Measurements from ENCODE around the gene PPP6C.
"Not testable (repeated sequence)": the region's sequence is repeated elsewhere in the genome, so short reads cannot be mapped to it uniquely, and the experiment has no call there.

PPP6C gene

DNA sequence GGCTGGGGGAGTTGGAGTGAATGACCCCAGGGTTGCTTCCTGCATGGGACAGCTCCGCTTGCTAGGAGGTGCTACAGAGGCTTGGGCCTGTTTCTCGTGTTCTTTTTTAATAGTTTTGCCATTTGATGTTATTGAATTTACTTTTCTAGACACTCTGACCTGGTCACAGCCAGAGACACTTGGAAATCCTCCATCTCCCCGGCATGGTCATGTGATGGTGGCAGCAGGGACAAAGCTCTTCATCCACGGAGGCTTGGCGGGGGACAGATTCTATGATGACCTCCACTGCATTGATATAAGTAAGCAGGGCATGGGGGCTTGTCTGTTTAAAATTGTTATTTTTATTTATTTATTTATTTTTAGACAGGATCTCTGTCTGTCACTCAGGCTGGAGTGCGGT, 38.2 kb upstream of the PPP6C start:
- in situ Hi-C loops (cut with MboI; ENCODE audit: low pct_unique_long_range_greater_than_20kb, low sequenced_read_pairs, unreplicated experiment) = no loop called here
- TF ChIP-seq, protein P1, sequence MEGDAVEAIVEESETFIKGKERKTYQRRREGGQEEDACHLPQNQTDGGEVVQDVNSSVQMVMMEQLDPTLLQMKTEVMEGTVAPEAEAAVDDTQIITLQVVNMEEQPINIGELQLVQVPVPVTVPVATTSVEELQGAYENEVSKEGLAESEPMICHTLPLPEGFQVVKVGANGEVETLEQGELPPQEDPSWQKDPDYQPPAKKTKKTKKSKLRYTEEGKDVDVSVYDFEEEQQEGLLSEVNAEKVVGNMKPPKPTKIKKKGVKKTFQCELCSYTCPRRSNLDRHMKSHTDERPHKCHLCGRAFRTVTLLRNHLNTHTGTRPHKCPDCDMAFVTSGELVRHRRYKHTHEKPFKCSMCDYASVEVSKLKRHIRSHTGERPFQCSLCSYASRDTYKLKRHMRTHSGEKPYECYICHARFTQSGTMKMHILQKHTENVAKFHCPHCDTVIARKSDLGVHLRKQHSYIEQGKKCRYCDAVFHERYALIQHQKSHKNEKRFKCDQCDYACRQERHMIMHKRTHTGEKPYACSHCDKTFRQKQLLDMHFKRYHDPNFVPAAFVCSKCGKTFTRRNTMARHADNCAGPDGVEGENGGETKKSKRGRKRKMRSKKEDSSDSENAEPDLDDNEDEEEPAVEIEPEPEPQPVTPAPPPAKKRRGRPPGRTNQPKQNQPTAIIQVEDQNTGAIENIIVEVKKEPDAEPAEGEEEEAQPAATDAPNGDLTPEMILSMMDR (IDR thresholded peaks at IDR 0.05; ENCODE audit: extremely low read depth, insufficient read depth, missing control alignments) = no peak
- DNase-seq (ENCODE audit: low spot score) = no peak

DNA sequence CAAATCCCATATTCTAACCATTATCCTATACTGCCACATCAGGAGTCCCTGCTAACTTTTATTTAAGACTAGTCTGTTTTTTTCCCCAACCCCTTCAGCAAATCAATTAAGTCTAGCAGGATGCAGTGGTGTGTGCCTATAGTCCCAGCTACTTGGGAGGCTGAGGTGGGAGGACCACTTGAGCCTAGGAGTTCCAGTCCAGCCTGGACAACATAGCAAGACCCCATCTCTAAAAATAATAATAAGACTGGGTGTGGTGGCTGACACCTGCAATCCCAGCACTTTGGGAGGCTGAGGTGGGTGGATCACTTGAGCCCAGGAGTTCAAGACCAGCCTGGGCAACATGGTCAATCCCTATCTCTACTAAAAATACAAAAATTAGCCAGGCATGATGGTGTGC, 35.3 kb upstream of the PPP6C start:
- in situ Hi-C loops (cut with MboI; ENCODE audit: low pct_unique_long_range_greater_than_20kb, low sequenced_read_pairs, unreplicated experiment); DNase-seq (ENCODE audit: low spot score): not testable (repeated sequence)

DNA sequence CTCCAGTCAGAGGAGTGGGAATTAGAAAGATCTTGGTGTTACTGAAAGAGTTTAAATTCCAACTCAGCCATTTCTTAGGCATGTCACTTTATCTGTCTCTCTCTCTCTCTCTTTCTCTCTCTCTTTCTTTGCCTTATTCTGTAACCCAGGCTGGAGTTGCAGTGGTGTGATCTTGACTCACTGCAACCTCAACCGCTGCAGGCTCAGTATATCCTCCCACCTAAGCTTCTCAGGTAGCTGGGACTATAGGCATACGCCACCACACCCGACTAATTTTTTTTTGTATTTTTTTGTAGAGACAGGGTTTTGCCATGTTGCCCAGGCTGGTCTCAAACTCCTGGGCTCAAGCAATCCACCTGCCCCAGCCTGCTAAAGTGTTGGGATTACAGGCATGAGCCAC, 29.0 kb upstream of the PPP6C start:
- TF ChIP-seq, protein P1 (IDR thresholded peaks at IDR 0.05; ENCODE audit: extremely low read depth, insufficient read depth, missing control alignments) = no peak
- in situ Hi-C loops (cut with MboI; ENCODE audit: low pct_unique_long_range_greater_than_20kb, low sequenced_read_pairs, unreplicated experiment) = no loop called here
- DNase-seq (ENCODE audit: low spot score) = no peak

DNA sequence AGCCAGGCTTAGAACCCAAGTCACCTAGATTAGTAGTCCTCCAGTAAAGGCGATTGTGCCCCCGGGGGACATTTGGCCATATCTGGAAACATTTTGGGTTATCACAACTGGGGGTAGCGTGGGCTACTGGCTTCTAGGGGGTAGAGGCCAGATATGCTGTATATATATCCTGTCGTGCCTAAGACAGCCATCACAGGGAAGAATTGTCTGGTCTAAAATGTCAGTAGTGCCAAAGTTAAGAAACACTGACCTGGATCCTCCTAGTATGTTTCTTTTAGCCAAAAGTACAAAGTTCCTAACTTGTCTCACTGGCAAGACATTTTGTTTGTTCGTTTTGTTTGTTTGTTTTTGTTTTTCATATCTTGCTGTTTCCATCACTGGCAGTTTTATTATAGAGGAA, 24.6 kb upstream of the PPP6C start:
- in situ Hi-C loops (cut with MboI; ENCODE audit: low pct_unique_long_range_greater_than_20kb, low sequenced_read_pairs, unreplicated experiment) = no loop called here
- no peak for DNase-seq (ENCODE audit: low spot score)
- TF ChIP-seq, protein P1 (IDR thresholded peaks at IDR 0.05; ENCODE audit: extremely low read depth, insufficient read depth, missing control alignments) = no peak

DNA sequence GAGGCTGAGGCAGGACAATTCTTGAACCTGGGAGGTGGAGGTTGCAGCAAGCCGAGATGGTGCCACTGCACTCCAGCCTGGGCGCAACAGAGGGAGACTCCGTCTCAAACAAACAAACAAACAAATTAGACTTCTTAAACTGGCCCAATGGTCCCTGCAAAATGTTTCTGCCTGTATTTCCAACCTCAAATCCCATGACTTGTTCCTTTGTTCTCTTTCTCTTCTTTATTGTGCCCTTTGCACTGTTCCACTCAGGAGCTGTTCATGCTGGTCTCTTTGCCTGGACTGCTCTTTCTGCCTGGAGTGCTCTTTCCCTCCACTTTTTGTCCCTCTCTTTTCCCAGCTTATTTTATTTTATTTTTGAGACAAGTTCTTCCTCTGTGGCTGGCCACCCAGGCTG, 14.9 kb upstream of the PPP6C start:
- TF ChIP-seq, protein P1 (IDR thresholded peaks at IDR 0.05; ENCODE audit: extremely low read depth, insufficient read depth, missing control alignments) = no peak
- in situ Hi-C loops (cut with MboI; ENCODE audit: low pct_unique_long_range_greater_than_20kb, low sequenced_read_pairs, unreplicated experiment) = no loop called here
- no peak for DNase-seq (ENCODE audit: low spot score)

DNA sequence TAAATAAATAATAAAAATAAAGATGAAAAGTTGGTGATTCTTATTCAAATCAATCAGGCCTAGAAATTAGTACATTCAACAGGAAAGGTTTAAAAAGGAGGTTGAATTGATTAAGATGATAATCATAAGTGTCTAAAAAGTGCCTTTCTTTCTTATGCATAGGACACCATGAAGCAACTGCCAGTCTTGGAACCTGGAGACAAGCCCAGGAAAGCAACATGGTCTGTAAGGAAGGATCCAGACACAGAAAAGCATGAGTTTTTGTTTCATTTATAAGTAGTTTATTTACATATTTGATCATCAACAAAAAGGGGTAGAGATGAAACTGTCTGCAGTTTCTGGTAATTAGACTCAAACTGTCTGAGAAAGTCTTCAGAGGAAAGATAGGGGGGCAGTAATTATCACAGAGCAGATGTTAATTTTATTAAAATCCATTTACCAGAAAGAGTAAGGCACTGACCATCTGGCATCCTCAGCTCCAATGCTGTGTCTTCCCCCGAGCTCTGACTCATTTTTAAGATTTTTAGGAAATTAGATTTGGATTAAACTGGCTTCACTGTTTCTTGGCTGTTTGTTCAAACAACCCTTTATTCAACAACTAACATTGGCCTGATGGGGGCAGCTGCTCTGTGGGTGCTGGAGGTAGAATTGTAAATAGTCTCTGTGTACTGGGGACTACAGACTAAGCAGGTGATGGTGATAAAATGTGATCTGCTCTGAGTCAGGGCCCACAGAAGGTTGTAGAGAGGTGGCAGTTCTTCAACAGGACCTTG, 13.4 kb upstream of the PPP6C start:
- TF ChIP-seq, protein P1 (IDR thresholded peaks at IDR 0.05; ENCODE audit: extremely low read depth, insufficient read depth, missing control alignments) = no peak
- in situ Hi-C loops (cut with MboI; ENCODE audit: low pct_unique_long_range_greater_than_20kb, low sequenced_read_pairs, unreplicated experiment) = no loop called here
- DNase-seq (ENCODE audit: low spot score) = no peak

DNA sequence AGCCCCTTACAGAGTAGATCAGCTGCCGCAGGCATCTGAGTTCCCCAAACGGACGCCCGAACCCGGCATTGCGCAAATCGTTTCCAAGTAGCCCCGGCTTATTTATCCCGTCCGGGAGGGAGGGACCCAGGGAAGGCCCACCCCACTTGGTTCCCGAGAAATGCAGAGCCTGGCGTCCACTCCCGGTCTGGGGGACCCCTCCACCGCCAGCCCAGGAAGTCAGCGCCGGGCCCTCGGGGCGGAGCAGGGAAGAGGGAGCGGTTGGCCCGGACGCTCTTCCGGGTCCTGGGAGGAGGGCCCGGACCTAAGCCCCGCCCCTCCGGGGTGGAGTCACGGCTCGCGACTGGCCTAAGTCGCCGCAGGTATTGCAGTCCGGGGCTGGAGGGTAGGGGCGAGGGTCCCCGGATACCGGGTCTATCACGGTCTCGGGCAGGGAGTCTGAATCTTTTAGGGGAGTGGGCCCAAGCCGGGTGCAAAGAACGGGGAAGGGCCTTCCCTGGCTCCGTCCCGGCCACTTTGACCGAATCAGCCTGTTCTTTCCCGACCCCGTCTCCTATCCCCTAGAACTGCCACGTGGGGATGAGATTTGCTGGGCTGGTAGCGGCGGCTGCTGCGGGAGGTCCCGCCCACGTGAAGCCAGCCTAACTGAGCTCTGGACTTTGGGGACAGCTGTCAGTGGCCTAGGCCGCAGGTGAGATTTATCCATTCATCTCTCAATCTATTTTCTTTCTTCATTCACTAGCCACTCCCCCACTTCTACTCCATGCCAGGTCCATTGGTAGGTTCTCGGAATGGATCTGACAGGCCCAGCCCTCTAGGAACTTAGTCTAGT, 10.8 kb upstream of the PPP6C start, which contains the start of gene RABEPK:
RABEPK (plus strand) TSS at position 327 of the 832 bp plus-strand sequence. CDS start 2,472 bp downstream, outside the sequence.
- TF ChIP-seq, protein P1 (IDR thresholded peaks at IDR 0.05; ENCODE audit: extremely low read depth, insufficient read depth, missing control alignments) = no peak
- peak; percentile 94 for DNase-seq (ENCODE audit: low spot score)
- in situ Hi-C loops (cut with MboI; ENCODE audit: low pct_unique_long_range_greater_than_20kb, low sequenced_read_pairs, unreplicated experiment) = no loop called here

DNA sequence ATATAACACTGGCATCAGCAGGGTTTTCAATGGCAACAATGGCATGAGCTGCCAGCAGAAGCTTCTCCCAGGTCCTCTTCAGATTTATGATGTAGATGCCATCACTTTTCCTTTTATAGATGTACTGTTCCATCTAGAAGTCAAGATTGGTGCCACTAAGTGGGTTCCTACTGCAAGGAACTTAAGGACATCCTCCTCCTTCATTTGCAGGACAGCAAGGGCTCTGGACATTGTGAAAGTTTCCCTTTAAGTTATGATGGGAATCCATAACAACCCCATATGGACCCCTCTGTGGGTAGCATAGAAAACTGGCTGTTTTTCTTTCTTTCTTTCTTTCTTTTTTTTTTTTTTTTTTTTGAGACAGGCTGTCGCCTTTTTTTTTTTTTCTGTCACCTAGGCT, 6.0 kb upstream of the PPP6C start:
- in situ Hi-C loops (cut with MboI; ENCODE audit: low pct_unique_long_range_greater_than_20kb, low sequenced_read_pairs, unreplicated experiment); DNase-seq (ENCODE audit: low spot score): not testable (repeated sequence)

DNA sequence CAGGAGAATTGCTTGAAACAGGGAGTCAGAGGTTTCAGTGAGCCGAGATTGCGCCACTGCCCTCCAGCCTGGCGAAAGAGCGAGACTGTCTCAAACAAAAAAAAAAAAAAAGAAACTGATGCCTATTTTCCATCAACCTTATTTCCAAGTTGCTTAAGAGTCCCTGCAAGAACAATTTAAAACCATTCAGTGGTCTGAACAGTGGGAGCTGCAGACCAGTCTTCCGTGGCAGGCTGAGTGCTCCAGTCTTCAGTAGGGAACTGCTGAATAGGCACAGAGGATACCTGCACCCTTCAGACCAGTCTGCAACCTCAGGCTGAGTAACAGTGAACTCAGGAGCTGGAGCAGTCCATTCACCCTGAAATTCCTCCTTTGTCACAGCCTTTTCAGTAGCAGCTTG, 4.9 kb upstream of the PPP6C start:
- in situ Hi-C loops (cut with MboI; ENCODE audit: low pct_unique_long_range_greater_than_20kb, low sequenced_read_pairs, unreplicated experiment) = not testable (repeated sequence)

More for the DNA sequence above, 4.9 kb upstream of the PPP6C start:
- not testable (repeated sequence) for DNase-seq (ENCODE audit: low spot score)
